ENCODE data around the gene RASL12.
"Not testable (repeated sequence)": the region's sequence is repeated elsewhere in the genome, so short reads cannot be mapped to it uniquely, and the experiment has no call there.

The RASL12 gene

GRCh38 chr15:65067645-65068402 is at the start of gene RASL12:
Gene RASL12, minus strand, starts transcription at chr15:65067991. Its CDS starts 156 bp downstream, at chr15:65067835.
- DNase-seq (ENCODE audit: low read depth): no peak

GRCh38 chr15:65115542-65115941 is 47.8 kb upstream of the RASL12 start:
- DNase-seq (ENCODE audit: low read depth): no peak

- DNase-seq (ENCODE audit: low read depth): no peak
Measured at GRCh38 chr15:65115086-65115485, 47.3 kb upstream of the RASL12 start, which contains the start of gene UBAP1L. Gene UBAP1L, minus strand, starts transcription at chr15:65115200. Its CDS starts 8,985 bp downstream, at chr15:65106215.

GRCh38 chr15:65110676-65111292 is 43.0 kb upstream of the RASL12 start:
- no peak for DNase-seq (ENCODE audit: low read depth)

- no peak for DNase-seq (ENCODE audit: low read depth)
Measured at GRCh38 chr15:65106011-65106590, 38.3 kb upstream of the RASL12 start.

- DNase-seq (ENCODE audit: low read depth): no peak
Measured at GRCh38 chr15:65105038-65105437, 37.2 kb upstream of the RASL12 start.

GRCh38 chr15:65102912-65103311 is 35.1 kb upstream of the RASL12 start:
- DNase-seq (ENCODE audit: low read depth): no peak

- DNase-seq (ENCODE audit: low read depth): no peak
Measured at GRCh38 chr15:65101891-65102708, 34.3 kb upstream of the RASL12 start.

- DNase-seq (ENCODE audit: low read depth): no peak
Measured at GRCh38 chr15:65101411-65101890, 33.7 kb upstream of the RASL12 start.

- DNase-seq (ENCODE audit: low read depth): no peak
Measured at GRCh38 chr15:65100442-65100841, 32.7 kb upstream of the RASL12 start.

- not testable (repeated sequence) for DNase-seq (ENCODE audit: low read depth)
Measured at GRCh38 chr15:65099801-65100200, 32.0 kb upstream of the RASL12 start.

GRCh38 chr15:65099336-65099735 is 31.5 kb upstream of the RASL12 start:
- no peak for DNase-seq (ENCODE audit: low read depth)

GRCh38 chr15:65097651-65098263 is 30.0 kb upstream of the RASL12 start:
- DNase-seq (ENCODE audit: low read depth): no peak

- no peak for DNase-seq (ENCODE audit: low read depth)
Measured at GRCh38 chr15:65096481-65097385, 28.9 kb upstream of the RASL12 start.

- DNase-seq (ENCODE audit: low read depth): no peak
Measured at GRCh38 chr15:65095747-65096104, 27.9 kb upstream of the RASL12 start.

GRCh38 chr15:65095011-65095746 is 27.4 kb upstream of the RASL12 start:
- DNase-seq (ENCODE audit: low read depth): no peak

- no peak for DNase-seq (ENCODE audit: low read depth)
Measured at GRCh38 chr15:65094294-65094995, 26.7 kb upstream of the RASL12 start.

- DNase-seq (ENCODE audit: low read depth): not testable (repeated sequence)
Measured at GRCh38 chr15:65093793-65094170, 26.0 kb upstream of the RASL12 start.
